GM21786 (cell line): ENCODE measurements around the gene MON1A.
"Not testable (repeated sequence)": the region's sequence is repeated elsewhere in the genome, so short reads cannot be mapped to it uniquely, and the experiment has no call there.

Source experiments
- ATAC-seq: cut with Tn5 transposase; IDR thresholded peaks from one replicate; pipeline ENCODE4 v1.9.1; 2021; ENCODE audit not compliant: unreplicated experiment

Gene MON1A, protein sequence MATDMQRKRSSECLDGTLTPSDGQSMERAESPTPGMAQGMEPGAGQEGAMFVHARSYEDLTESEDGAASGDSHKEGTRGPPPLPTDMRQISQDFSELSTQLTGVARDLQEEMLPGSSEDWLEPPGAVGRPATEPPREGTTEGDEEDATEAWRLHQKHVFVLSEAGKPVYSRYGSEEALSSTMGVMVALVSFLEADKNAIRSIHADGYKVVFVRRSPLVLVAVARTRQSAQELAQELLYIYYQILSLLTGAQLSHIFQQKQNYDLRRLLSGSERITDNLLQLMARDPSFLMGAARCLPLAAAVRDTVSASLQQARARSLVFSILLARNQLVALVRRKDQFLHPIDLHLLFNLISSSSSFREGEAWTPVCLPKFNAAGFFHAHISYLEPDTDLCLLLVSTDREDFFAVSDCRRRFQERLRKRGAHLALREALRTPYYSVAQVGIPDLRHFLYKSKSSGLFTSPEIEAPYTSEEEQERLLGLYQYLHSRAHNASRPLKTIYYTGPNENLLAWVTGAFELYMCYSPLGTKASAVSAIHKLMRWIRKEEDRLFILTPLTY

GRCh38 chr3:49929291-49930167, at the start of gene MON1A:
MON1A (minus strand) TSS chr3:49929811; CDS start chr3:49913346, 16,465 bp downstream.
- ATAC-seq: peak; percentile 92

- ATAC-seq: no peak
Observed at GRCh38 chr3:49976942-49977341, 47.3 kb upstream of the MON1A start.

DNA sequence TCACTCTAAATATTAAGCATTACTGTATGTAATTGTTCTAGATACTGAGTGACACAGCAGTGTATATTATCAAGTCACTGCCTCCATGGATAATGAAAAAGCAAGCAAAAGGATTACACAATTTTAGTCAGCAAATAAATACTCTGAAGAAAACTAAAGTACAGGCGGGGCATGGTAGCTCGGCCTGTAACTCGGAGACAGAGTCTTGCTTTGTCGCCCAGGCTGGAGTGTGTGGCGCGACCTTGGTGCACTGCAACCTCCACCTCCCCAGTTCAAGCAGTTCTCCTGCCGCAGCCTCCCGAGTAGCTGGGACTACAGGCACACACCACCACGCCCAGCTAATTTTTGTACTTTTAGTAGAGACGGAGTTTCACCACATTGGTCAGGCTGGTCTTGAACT, 43.0 kb upstream of the MON1A start:
- no peak for ATAC-seq

DNA sequence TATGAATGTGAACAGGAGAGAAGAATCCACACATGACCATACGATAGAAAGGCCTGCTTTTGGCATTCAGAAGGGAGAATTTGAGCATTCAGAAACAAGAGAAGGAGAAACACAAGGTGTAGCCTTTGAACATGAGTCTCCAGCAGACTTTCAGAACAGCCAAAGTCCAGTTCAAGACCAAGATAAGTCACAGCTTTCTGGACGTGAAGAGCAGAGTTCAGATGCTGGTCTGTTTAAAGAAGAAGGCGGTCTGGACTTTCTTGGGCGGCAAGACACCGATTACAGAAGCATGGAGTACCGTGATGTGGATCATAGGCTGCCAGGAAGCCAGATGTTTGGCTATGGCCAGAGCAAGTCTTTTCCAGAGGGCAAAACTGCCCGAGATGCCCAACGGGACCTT, 38.7 kb upstream of the MON1A start:
- ATAC-seq: no peak

DNA sequence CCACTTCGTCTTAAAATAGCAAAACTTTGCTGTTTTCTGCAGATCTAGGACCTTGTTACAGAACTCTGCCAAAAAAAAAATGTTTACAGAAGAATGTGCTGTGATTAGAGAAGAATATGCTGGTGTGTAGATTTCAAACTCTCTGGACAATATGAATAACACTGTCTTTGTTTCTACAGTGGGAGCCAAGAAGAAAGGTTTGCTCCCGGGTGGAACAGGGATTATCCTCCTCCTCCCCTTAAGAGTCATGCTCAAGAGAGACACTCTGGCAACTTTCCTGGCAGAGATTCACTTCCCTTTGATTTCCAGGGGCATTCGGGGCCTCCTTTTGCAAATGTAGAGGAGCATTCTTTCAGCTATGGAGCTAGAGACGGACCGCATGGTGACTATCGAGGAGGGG, 37.7 kb upstream of the MON1A start:
- ATAC-seq: no peak

- no peak for ATAC-seq
Observed at GRCh38 chr3:49966233-49966942, 36.8 kb upstream of the MON1A start.

DNA sequence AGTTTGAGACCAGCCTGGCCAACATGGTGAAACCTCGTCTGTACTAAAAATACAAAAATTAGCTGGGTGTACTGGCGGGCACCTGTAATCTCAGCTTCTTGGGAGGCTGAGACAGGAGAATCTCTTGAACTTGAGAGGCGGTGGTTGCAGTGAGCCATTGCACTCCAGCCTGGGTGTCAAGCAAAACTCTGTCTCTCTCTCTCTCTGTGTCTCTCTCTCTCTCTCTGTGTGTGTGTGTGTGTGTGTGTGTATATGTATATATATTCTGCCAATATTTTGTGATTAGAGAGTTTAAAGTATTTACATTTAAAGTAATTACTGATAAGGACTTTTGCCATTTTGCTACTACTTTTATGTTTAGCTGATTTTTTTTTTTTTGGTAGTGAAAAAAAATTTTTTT, 26.0 kb upstream of the MON1A start:
- ATAC-seq: no peak

DNA sequence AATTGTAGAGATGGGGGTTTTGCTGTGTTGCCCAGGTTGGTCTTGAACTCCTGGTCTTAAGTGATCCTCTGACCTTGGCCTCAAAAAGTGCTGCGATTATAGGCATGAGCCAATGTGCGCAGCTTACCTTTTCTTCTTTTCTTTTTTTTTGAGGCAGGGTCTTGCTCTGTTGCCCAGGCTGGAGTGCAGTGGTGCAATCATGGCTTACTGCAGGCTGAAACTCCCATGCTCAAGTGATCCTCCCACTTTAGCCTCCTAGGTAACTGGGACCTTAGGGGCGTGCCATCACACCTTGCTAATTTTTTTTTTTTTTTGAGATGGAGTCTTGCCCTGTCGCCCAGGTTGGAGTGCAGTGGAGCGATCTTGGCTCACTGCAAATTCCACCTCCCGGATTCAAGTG, 23.3 kb upstream of the MON1A start:
- ATAC-seq: no peak

GRCh38 chr3:49942651-49943050, 13.0 kb upstream of the MON1A start:
- no peak for ATAC-seq

DNA sequence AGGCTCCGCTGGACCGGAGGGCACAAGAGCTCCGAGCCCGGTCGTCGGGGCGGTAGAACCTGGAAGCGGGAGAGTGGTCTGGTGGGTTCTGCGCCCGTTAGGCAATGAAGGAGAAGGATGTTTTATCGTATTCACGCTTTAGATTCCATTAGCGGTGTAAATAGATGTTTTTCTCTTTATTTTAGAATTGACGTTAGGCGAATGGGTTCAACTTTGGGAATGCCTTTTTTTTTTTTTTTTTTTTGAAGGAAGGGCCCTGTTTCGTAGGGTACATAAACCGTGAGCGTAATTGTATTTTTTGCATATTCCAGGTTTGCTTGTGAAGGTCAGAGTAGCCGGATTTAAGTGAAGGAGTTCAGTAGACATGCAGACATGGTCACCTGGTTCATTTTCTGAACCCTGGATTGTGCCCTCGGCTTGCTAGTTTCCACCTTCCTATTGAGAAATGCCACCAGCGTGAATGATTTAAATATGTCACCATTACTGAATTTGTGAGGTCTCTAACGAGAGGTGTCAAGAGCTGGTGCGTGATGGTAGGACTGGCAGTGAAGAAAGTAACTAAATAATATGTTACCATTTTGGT, 11.1 kb upstream of the MON1A start:
- ATAC-seq: peak; percentile 3

DNA sequence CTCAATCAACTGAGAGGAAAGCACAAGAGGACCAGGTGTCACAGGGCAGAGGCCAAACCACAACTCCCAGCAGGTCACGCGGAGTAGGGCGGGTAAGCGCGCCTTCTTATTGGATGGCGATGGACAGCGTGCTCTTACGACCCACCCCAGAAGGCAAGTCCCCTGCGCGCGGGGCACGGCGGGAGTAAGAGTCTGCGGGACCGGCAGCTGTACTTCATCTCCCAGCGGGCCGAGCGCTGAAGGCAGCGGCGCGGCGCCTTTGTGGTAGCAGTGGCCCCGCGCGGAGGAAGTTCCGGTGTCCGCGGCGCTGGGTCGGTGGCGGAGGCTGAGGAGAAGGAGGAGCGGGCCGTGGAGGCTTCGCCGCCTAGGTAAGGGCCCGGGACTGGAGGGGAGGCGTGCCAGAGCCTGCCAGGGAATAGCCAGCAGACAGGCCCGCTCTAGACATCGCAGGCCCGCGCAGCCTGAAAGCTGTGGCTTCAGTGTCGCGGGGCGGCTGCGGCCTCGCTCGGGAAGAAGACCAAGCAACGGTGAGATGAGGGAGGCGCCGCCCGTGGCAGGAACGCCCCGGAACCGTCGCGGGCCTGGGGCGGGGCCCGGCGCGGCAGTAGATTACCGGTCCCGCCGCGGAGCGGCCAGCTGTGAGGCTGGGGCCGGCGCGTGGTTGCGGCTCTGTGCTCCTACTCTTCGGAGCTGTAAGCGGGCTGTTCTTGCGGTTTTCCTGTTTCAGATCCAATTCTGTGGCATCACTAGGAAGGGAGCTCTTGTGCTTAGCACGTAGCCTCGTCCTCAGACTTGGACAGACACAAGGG, 10.5 kb upstream of the MON1A start, which contains the start of gene RBM6:
TSS of gene RBM6 (plus strand) at position 293 of the 809 bp plus-strand sequence. CDS start 22,492 bp downstream, outside the sequence.
- peak; percentile 92 for ATAC-seq

DNA sequence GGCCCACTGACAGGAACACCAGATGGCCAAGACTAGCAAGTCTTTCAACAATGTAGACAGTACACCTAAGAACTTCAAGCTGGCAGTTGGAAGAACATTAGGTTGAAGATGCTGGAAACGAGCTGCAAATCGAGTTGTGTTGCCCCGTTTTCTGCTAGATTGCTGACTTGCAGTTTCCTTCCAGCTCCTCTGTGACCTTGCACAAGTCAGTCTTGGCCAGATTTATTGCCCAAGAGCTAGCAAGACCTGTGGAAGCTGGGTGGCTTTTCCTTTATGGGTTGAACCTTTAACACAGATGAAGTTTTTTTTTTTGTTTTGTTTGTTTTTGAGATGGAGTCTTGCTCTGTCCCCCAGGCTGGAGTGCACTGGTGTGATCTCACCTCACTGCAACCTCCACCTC, 7.5 kb upstream of the MON1A start:
- no peak for ATAC-seq

DNA sequence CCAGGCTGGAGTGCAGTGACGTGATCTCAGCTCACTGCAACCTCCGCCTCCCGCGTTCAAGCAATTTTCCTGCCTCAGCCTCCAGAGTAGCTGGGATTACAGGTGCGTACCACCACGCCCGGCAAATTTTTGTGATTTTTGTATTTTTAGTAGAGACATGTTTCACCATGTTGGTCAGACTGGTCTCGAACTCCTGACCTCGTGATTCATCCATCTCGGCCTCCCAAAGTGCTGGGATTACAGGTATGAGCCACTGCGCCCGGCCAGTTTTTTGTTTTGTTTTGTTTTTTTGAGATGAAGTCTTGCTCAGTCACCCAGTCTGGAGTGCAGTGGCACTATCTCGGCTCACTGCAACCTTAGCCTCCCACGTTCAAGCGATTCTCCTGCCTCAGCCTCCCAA, 2.7 kb upstream of the MON1A start:
- ATAC-seq: not testable (repeated sequence)

GRCh38 chr3:49930922-49931321, 1.3 kb upstream of the MON1A start:
- no peak for ATAC-seq

DNA sequence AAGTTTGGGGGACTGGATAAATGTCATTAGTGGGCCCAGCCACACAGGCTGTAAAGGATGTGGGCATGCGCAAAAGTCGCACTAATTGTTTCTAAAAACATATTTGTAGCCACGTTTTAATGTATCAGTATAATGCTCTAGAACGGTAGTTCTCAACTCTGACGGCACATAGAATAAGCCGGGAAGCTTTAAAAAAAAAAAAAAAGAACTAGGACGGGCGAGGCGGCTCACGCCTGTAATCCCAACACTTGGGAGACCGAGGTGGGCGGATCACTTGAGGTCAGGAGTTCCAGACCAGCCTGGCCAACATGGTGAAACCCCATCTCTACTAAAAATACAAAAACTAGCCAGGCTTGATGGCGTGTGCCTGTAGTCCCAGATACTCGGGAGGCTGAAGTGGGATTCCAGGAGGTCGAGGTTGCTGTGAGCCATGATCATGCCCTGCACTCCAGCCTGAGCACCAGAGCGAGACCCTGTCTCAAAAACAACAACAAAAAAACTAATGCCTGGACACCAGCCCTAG, 618 bp upstream of the MON1A start:
- ATAC-seq: no peak

GRCh38 chr3:49928481-49929017, 1.1 kb downstream of the MON1A start:
- no peak for ATAC-seq

- no peak for ATAC-seq
Observed at GRCh38 chr3:49927798-49928197, 1.8 kb downstream of the MON1A start.

DNA sequence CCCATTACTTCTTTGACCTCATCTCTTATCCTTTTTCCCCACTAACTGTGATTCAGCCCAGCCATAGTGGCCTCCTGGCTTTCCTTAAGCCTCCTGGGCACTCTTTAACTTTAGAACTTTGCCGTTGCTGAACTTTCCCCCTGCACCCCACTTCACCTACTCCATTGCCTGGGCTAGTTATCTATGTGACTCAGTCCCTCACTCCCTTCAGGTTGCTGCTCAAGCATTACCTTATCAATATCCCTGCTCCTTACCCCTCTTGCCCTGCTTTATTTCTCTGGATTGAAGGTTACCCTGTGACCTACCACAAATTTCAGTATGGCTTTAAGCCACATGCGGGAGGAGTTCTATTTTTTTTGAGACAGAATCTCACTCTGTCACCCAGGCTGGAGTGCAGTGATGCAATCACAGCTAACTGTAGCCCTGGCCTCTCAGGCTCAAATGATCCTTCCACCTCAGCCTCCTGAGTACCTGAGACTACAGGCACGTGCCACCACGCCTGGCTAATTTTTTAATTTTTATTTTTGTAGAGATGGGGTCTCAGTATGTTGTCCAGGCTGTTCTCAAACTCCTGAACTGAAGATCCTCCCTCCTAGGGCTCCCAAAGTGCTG, 3.4 kb downstream of the MON1A start:
- ATAC-seq: no peak

GRCh38 chr3:49925485-49925884, 4.1 kb downstream of the MON1A start:
- ATAC-seq: no peak
